Osteocyte (in vitro differentiated cells): ENCODE measurements around the gene STXBP4. TPM values are rescaled to one million over a fixed set of nuclear protein-coding genes. Genes with fewer than 3 reads are reported as not detected.

Source experiments
- DNase-seq: peaks from one replicate; pipeline ENCODE4 v3.0.0; 2021; ENCODE audit warnings: mixed read lengths; ENCODE audit not compliant: unreplicated experiment; ENCODE audit errors: extremely low spot score
- H3K27ac Mint-ChIP-seq: one replicate; pipeline ENCODE4 v1.8.0; 2021; ENCODE audit warnings: mild to moderate bottlenecking, mixed read lengths; ENCODE audit not compliant: unreplicated experiment
- H3K27me3 Mint-ChIP-seq: one replicate; pipeline ENCODE4 v1.8.0; 2021; ENCODE audit warnings: mixed read lengths; ENCODE audit not compliant: unreplicated experiment
- H3K36me3 Mint-ChIP-seq: one replicate; pipeline ENCODE4 v1.8.0; 2021; ENCODE audit warnings: mixed read lengths; ENCODE audit not compliant: unreplicated experiment
- H3K4me1 Mint-ChIP-seq: one replicate; pipeline ENCODE4 v1.8.0; 2021; ENCODE audit warnings: mixed read lengths; ENCODE audit not compliant: unreplicated experiment
- H3K4me3 Mint-ChIP-seq: one replicate; pipeline ENCODE4 v1.8.0; 2021; ENCODE audit warnings: mild to moderate bottlenecking, moderate library complexity, mixed read lengths; ENCODE audit not compliant: unreplicated experiment
- H3K9me3 Mint-ChIP-seq: one replicate; pipeline ENCODE4 v1.8.0; 2021; ENCODE audit warnings: mixed read lengths; ENCODE audit not compliant: unreplicated experiment
- total RNA-seq: library from RNA; stranded (reverse); gene quantifications from 2 replicates; pipeline ENCODE4 v1.2.1, GENCODE V29; 2021
- TF ChIP-seq, protein P1 (sequence below): fragments of 200-600 bp; sonication (generic); IDR thresholded peaks from 2 replicates; pipeline ENCODE4 v1.5.0; 2021; ENCODE audit warnings: antibody characterized with exemption, mild to moderate bottlenecking, moderate library complexity

The STXBP4 gene
- total RNA-seq, 1 donor from 2014 or later, result 20.8 TPM

DNA sequence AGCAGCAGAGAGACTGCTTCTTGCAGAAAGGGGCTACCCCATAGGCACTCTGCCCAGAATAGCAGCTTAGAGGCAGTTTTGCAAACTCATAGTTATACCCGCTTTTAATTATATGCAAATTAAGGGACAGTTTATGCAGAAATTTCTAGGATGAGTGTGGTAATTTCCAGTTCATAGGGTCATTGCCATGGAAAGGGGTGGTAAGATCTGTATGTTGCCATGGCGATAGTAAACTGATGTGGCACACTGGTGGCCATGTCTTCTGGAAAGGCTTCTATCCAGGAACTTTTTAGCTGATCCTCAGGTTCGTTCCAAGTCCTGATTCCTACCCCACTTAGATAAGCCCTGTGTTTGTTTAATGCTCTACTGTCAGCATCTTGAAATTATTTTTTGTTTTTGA is 6.2 kb downstream of the STXBP4 start:
- no peak overlapping the region for H3K27ac Mint-ChIP-seq
- H3K4me1 Mint-ChIP-seq, result peaks cover 17% of the 10 kb centered on the region
- no peak overlapping the region for H3K4me3 Mint-ChIP-seq
- TF ChIP-seq, protein P1, sequence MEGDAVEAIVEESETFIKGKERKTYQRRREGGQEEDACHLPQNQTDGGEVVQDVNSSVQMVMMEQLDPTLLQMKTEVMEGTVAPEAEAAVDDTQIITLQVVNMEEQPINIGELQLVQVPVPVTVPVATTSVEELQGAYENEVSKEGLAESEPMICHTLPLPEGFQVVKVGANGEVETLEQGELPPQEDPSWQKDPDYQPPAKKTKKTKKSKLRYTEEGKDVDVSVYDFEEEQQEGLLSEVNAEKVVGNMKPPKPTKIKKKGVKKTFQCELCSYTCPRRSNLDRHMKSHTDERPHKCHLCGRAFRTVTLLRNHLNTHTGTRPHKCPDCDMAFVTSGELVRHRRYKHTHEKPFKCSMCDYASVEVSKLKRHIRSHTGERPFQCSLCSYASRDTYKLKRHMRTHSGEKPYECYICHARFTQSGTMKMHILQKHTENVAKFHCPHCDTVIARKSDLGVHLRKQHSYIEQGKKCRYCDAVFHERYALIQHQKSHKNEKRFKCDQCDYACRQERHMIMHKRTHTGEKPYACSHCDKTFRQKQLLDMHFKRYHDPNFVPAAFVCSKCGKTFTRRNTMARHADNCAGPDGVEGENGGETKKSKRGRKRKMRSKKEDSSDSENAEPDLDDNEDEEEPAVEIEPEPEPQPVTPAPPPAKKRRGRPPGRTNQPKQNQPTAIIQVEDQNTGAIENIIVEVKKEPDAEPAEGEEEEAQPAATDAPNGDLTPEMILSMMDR, result no peak
- no peaks in the 10 kb centered on the region for H3K9me3 Mint-ChIP-seq
- no peaks in the 10 kb centered on the region for H3K36me3 Mint-ChIP-seq
- no peak for DNase-seq
- H3K27me3 Mint-ChIP-seq, result no peaks in the 10 kb centered on the region

GRCh38 chr17:54976316-54976715 is 7.8 kb downstream of the STXBP4 start:
- H3K4me3 Mint-ChIP-seq, result no peak overlapping the region

DNA sequence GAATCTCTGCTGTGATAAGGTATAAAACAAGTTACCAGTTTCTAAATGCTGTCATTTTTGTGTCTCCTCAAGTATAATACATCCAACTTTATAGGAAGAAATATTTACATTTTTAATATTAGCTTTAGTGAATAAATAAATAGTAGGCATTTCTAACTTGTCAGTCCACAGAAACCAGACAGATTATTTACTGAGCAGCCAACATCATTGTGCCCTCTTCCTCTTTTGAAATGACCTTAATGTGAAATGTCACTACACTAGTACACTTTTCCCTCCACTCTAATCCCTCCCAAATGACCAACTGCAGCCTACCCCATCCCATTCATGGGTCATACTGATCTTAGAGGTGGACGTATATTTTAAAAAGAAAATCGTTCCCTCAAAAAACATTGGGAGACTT is 9.2 kb downstream of the STXBP4 start:
- H3K27me3 Mint-ChIP-seq, result no peaks in the 10 kb centered on the region
- TF ChIP-seq, protein P1, result no peak
- H3K4me3 Mint-ChIP-seq, result no peak overlapping the region
- H3K36me3 Mint-ChIP-seq, result peaks cover 6% of the 10 kb centered on the region
- H3K9me3 Mint-ChIP-seq, result peaks cover 9% of the 10 kb centered on the region
- peaks cover 27% of the 10 kb centered on the region for H3K4me1 Mint-ChIP-seq
- no peak overlapping the region for H3K27ac Mint-ChIP-seq
- no peak for DNase-seq

More at GRCh38 chr17:54976316-54976715, 7.8 kb downstream of the STXBP4 start:
- Mint-ChIP-seq H3K27ac (no peak overlapping the region), H3K9me3 (peaks cover 7% of the 10 kb centered on the region), H3K27me3 (no peaks in the 10 kb centered on the region), H3K36me3 (peaks cover 6% of the 10 kb centered on the region), H3K4me1 (peaks cover 16% of the 10 kb centered on the region)
- DNase-seq, result no peak
- TF ChIP-seq, protein P1, result no peak

GRCh38 chr17:54979657-54980056 is 11.1 kb downstream of the STXBP4 start:
- H3K9me3 Mint-ChIP-seq, result peaks cover 9% of the 10 kb centered on the region
- H3K27ac Mint-ChIP-seq, result no peak overlapping the region
- no peak overlapping the region for H3K4me3 Mint-ChIP-seq
- TF ChIP-seq, protein P1, result no peak
- peaks cover 41% of the 10 kb centered on the region for H3K4me1 Mint-ChIP-seq
- no peak for DNase-seq
- H3K27me3 Mint-ChIP-seq, result no peaks in the 10 kb centered on the region
- peaks cover 6% of the 10 kb centered on the region for H3K36me3 Mint-ChIP-seq

DNA sequence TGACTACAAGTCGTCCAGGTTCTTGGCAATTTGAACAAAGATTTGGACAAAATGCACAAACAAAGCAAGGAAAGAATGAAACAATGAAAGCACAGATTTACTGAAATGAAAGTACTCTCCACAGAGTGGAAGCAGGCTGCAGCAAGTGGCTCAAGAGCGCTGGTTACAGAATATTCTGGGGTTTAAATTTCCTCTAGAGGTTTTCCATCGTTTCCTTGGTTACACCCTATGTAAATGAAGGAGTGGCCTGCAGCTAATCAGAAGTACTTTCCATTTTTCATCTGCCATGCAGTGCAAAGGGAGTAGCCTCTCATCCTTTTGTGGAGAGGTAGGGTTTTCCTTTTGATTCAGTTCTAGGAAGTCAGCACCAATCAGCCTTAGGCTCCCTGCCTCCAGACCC is 11.8 kb downstream of the STXBP4 start:
- TF ChIP-seq, protein P1, result no peak
- no peak for DNase-seq
- Mint-ChIP-seq H3K36me3 (peaks cover 6% of the 10 kb centered on the region), H3K27ac (no peak overlapping the region), H3K4me1 (peaks cover 44% of the 10 kb centered on the region), H3K27me3 (no peaks in the 10 kb centered on the region), H3K9me3 (peaks cover 9% of the 10 kb centered on the region), H3K4me3 (no peak overlapping the region)
